Erythroblast (primary cell): ENCODE data around the gene ANKRD1.
"Not testable (repeated sequence)": the region's sequence is repeated elsewhere in the genome, so short reads cannot be mapped to it uniquely, and the experiment has no call there.

Experiments used
- DNase-seq, 2 experiments: peaks; one replicate each; lab custom pipeline; 2025; lab: John Stamatoyannopoulos, UW
- GATA1 ChIP-seq: IDR thresholded peaks from 2 replicates; pipeline ENCODE4 v1.6.1; 2011; ENCODE audit warnings: low read depth, mild to moderate bottlenecking, control low read depth, low read length, moderate library complexity
- POLR2A ChIP-seq: IDR thresholded peaks from 2 replicates; pipeline ENCODE4 v1.6.1; 2011; ENCODE audit warnings: mild to moderate bottlenecking, low read length

ANKRD1 gene

GRCh38 chr10:90947030-90947960 lies 26.4 kb upstream of the ANKRD1 start:
- DNase-seq = no peak
- TF ChIP-seq POLR2A (no peak), GATA1 (no peak)

DNA sequence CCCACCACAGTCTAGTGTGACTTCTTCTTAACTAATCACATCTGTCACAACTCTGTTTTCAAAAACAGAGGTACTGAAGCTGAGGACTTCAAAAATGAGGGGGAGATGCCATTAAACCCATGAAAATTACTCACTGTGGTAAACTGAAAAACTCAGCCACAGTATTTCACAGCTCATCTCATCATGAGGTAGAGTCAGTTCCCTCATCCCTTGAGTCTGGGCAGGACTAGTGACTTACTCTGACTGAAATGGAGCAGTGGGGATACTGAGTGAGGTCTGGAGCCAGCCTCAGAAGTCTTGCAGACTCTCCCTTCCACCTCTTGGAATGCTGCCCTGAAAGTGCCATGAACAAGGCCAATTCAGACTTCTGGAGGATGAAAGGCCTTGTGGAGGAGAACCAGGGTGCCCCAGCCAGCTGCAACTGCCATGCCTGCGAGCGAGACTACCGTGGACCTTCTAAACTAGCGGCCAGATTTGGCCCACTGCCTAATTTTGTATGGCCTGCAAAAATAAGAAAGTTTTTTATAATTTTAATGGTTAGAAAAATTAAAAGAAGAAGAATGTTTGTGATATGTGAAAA lies 24.7 kb upstream of the ANKRD1 start:
- no peak for DNase-seq
- TF ChIP-seq GATA1 (no peak), POLR2A (no peak)

- DNase-seq = no peak
- no peak for TF ChIP-seq POLR2A
- TF ChIP-seq GATA1 = no peak
Observed at GRCh38 chr10:90944749-90945148, 23.9 kb upstream of the ANKRD1 start.

DNA sequence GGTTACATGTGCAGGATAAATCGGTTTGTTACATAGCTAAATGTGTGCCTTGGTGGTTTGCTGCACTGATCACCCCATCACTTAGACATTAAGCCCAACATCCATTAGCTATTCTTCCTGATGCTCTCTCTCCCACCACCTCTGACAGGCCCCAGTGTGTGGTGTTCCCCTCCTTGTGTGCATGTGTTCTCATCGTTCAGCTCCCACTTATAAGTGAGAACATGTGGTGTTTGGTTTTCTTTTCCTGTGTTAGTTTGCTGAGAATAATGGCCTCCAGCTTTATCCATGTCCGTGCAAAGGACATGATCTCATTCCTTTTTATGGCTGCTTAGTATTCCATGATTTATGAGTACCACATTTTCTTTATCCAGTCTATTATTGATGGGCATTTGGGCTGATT lies 22.1 kb upstream of the ANKRD1 start:
- DNase-seq = not testable (repeated sequence)

DNA sequence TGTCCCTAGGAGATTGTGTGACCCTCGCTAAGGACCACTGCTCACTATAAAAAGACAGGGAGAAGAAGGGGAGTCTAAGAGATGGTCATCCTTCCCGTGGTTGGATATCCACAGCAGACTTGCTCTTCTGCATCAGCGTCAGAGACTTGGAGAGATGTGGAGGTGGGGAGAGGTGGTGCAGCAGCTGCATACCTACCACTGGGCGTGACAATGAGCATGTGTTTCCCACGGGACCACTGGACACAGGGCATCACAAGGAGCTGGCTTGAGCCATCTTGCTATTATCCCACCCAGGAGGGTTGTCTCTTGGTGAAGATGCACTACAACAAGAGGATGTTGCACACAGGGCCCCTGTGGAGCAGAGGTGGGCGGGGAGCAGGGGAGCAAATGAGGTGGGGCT lies 18.8 kb upstream of the ANKRD1 start:
- no peak for TF ChIP-seq GATA1
- no peak for TF ChIP-seq POLR2A
- no peak for DNase-seq

- no peak for TF ChIP-seq GATA1
- no peak for TF ChIP-seq POLR2A
- no peak for DNase-seq
Observed at GRCh38 chr10:90939116-90939515, 18.2 kb upstream of the ANKRD1 start.

- DNase-seq = no peak
- TF ChIP-seq POLR2A = no peak
- TF ChIP-seq GATA1 = no peak
Observed at GRCh38 chr10:90937645-90938258, 16.9 kb upstream of the ANKRD1 start.

DNA sequence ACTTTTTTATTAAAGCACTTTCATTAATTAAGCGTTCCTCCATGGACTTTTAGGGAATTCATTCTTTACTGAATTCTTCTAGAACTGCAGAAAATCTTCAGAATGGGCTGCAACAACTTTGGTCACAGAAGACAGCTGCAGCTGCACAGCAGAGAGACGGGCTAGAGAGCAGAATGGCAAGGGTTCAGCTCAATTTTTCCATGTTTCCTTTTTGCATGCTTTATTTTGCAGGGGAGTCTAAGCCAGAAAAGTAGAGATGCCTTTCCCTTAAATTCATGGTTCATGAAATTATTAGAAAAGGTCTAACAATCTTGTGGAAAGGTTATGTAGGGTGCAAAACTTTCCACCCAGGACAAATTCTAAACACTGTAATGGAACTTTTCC lies 15.4 kb upstream of the ANKRD1 start:
- no peak for DNase-seq
- TF ChIP-seq POLR2A (no peak), GATA1 (no peak)

DNA sequence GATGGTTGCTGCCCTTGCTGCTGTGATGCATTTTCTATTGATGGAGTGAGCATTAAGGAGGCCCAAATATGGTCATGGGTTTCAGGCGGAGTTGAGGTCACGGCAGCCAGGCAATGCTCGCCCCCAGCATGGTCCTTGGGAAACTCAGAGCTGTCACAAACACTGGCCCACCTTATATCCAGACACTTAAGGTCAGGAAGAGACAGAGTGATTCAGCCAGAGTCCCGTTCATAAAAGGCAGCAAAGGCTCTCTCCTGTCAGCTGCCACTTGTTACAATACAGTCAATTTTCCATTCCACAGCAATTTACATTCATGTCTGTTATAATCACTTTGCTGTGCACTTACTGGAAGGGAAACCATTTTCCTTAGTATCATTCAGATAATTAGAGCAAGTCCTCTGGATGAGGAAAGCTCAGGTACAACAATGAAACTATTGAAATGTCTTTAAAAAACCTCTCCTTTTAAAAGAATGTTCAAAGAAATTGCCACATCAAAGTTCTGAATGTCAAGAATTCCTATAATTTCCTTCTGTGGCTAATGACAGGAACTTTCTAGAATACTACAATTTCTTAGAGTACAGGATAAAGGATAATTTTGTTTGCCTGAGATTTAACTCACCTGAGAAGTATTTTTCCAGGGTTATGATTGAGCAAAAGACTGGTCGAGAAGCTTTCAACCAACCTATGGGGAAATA lies 14.8 kb upstream of the ANKRD1 start:
- TF ChIP-seq POLR2A (no peak), GATA1 (no peak)
- no peak for DNase-seq

GRCh38 chr10:90930971-90931871 lies 10.3 kb upstream of the ANKRD1 start:
- DNase-seq = no peak
- TF ChIP-seq GATA1 (no peak), POLR2A (no peak)

DNA sequence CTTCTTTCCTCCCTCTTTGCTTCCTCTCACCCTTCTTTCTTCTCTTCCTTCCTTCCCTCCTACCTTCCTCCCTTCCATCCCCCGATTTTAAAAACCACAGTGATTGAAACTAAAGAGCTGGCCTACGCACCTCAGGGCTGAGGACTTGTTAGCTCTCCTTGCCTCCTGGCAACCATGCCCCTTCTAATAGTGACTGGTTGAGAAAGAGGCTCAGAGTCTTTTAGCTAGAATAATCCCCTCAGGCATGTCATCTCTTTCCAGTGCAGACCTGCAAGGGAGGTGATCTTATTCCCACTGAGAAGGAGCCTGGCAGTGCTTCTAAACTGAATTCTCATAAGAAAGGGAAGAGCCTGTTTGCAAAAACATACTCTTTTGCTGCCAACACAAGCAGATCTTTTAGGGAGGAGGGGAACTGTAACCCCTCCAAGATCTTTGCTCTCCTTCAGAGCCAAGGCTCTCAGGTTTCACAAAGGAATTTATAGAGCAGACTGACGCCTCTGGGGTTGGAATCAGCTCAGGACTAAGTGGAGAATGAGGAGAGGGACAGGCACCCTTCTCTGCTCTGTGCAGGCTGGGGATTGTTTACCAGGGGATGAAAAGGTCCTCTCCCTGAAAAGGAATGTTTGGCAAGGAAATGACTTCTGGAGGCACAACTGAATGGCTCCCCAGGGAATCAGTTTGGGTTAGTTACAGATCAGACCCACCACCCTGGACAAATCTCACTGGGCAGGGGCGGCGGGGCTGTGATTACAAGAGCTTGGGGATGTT lies 9.4 kb upstream of the ANKRD1 start:
- no peak for DNase-seq
- TF ChIP-seq GATA1 = no peak
- no peak for TF ChIP-seq POLR2A

GRCh38 chr10:90929179-90929578 lies 8.3 kb upstream of the ANKRD1 start:
- TF ChIP-seq POLR2A (no peak), GATA1 (no peak)
- no peak for DNase-seq

- TF ChIP-seq GATA1 = no peak
- no peak for DNase-seq
Observed at GRCh38 chr10:90927293-90927692, 6.4 kb upstream of the ANKRD1 start.
